HG02610 (cell line): ENCODE measurements around the gene KIF13A.
"Not testable (repeated sequence)": the region's sequence is repeated elsewhere in the genome, so short reads cannot be mapped to it uniquely, and the experiment has no call there.

Experiments
- ATAC-seq: cut with Tn5 transposase; IDR thresholded peaks from one replicate; pipeline ENCODE4 v1.9.1; 2021; ENCODE audit warnings: mild to moderate bottlenecking, moderate library complexity; ENCODE audit not compliant: unreplicated experiment

The KIF13A gene

DNA sequence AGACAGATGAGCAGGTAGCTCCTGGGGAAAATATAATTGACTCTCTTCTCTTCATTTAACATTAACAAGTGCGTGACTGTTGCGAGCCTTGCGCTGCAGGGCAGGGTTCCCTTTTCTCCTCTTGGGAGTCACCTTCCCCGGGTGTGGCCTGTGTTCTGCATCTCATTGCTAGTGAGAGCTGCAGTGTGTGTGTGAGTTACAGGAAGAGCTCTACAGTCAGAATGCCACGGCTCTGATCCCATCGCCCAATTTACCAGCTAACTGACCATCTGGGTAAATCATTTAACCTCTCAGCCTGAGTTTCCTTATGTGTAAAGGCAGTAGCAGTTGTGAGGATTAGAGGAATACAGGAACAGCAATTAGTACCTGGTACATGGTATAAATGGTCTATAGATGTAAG, 173.9 kb downstream of the KIF13A start:
- no peak for ATAC-seq

DNA sequence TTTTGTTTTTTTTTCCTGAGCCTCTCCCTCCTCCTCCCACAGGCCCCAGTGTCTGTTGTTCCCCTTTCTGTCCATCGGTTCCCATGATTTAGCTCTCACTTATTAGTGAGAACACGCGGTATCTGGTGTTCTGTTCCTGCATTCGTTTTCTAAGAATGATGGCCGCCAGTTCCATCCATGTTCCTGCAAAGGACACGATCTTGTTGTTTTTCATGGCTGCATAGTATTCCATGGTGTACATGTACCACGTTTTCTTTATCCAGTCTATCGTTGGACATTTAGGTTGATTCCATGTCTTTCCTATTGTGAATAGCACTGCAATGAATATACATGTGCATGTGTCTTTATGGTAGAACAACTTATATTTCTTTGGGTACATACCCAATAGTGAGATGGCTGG, 175.1 kb downstream of the KIF13A start:
- no peak for ATAC-seq

DNA sequence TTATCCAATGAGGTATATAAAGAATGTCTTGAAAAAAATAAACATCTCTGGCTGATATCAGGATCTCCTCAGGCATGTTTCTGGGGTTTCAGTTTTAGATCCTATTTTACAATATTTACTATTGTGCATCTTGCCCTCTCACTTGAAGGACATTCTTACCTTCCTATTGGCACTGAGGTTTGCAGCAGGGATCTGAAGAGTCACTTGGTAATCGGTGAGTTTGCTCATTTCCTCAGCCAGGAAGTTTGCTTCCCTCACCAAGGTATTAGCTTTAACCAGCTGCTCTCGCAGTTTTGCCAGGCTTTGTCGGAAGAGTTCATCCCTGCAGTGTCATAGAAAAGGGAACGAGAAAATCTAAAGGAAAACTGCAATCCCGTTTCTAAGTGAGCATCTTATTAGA, 178.8 kb downstream of the KIF13A start:
- ATAC-seq: no peak

DNA sequence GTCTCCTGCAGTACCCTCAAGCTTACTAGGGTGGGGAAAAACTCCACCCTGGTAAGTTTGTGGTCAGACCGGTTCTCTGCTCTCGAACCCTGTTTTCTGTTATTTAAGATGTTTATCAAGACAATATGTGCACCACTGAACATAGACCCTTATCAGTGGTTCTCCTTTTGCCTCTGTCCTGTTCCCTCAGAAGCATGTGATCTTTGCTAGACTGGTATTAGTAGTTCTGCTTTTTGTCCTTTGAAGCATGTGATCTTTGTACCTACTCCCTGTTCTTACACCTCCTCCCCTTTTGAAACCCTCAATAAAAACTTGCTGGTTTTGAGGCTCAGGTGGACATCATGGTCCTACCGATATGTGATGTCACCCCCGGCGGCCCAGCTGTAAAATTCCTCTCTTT, 180.0 kb downstream of the KIF13A start:
- ATAC-seq: not testable (repeated sequence)

DNA sequence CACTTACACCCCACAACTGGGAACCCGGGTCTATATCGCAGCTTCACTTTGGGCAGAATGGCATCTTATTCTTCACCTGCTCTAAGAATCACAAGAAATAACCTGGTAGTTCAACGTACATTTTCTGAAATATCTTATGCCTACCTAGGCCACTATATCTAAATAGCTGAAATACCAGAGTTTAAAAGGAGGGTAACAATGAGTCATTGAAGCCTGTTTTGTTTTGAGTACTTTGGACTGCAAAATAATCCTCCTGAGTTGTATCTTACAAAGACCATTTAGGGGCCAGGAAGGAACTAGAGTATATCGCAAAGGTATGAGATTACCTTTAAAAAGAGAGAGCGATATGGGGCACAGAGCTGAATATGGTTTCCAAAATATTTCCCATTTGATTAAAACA, 184.0 kb downstream of the KIF13A start:
- ATAC-seq: no peak

DNA sequence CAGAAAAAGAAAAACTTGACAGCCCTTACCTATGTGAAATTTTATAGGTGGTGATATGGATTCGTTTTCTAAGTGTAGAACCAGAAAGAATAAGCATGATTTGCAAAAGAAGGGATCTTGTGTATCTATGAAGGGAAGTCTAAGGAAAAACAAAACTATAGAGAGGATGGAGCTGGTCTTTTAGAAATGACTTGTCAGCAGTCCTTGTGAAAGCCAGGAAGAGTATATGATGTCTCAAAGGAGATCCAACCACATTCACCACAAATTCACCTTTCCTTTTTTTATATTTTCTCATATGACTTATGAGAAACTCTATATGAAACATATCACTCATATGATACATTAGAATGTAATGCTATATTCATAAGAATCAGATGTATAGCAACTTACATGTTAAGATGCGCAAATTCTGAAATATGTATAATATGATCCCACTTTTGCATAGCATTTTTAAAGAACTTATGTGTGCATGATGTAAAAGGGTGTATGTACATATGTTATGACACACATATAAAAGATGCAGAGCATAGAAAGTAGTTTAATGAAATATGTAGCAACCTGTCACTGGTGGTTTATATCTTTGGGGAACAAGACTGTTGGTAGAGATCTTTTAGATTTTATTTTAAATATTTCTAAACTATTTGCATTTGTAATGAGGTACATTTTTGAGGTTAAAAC, 188.8 kb downstream of the KIF13A start:
- ATAC-seq: no peak

DNA sequence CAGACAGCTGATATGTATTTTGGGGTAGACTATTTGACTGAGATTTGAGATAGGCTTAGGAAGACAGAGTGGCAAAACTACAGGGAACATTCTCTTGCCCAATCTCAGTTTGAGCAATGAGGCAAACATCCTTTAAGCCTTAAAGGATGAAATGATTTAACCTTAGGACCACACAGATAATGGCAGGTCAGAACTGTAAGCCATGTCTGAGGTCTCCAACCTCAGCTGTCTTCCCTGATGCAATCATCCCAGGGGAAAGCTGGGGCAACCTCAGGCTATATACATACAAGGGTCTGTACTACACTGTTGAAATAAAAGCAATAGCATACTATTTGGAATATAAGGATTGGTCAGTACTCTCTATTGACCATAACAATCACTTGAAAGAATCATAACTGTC, 196.9 kb downstream of the KIF13A start:
- no peak for ATAC-seq

DNA sequence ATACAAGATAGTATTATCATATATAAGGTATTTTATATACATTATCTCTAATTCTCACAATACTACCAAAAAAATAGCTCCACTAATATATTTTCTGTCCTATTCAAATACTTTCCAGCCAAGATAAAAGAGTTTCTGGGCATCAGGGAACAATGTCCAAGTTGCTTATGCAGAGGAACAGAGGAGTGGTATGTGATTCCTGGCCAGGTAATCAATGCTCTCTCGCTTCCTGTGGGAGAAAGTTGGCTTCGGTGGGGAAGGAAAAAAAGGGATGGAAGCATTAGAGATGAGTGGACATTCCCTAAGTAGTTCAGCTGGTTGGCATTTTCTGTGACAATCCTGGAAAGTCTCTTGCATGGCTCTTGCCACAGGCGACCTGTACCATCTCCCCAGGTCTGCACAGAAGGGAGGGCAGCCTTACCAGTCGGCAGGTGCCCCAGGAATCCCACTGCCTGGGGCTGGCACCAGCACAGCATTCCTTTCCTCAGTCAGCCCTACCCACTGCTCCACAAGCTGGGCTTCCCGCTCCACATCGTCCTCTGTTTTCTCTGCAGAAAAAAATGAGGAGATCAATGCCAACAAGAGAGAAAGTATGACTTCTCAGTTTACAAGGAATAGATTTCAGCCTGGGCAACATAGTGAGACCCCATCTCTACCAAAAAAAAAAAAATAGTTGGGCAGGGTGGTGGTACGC, 202.2 kb downstream of the KIF13A start:
- ATAC-seq: no peak

DNA sequence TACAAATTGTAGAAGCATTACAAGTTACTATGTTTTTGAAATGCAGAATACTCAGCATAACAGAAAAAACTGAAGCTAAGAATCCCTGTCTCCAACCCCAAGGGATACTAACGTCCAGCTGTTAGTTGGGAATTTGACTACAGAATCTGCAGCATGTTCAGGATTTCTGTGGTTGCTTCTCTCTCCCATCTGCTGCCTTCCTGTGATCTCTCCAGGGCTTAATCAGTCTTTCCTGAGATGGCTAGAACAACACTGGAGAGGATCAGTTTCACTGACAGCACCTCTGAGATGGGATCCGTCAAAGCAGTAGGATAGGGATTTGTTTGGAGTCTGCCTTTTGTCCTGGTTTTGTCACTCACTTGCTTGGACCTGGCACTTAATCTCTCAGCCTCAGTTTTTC, 207.4 kb downstream of the KIF13A start:
- no peak for ATAC-seq

DNA sequence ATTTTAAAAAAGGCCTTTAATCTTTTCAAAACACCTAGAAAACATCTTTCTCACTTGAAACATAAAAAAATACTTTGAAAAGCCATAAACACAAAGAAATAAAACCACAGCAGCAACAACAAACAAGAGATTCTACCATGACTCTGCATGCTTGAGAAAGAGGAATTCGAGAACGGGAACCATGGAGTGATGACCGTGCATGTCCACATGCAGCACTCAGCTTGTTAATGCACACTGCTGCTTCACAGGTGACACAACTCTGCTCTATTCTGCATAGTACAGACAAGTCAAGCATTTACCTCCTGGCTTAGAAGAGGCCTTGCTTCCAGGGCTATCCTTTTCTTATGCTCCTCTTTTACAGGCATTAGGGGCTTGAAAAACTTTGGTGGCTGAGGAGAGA, 215.8 kb downstream of the KIF13A start:
- no peak for ATAC-seq

DNA sequence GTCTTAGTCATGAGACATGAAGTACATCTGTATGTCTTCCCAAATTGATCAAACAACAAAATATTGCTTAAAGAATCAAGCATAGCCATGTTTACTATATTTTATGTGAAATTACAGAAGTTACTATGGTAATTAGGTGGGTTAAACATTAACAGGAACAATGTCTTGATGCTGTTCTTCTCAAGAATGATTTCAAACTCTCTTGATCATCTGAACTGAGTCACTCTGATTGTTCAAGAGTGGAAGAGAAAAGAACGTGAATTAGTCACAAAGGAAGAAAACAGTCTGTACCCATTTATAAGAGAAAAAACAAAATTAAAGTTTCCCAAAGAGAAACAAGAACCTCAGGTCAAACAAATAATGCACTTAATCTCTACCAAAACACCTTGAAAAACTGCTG, 218.6 kb downstream of the KIF13A start:
- ATAC-seq: no peak

DNA sequence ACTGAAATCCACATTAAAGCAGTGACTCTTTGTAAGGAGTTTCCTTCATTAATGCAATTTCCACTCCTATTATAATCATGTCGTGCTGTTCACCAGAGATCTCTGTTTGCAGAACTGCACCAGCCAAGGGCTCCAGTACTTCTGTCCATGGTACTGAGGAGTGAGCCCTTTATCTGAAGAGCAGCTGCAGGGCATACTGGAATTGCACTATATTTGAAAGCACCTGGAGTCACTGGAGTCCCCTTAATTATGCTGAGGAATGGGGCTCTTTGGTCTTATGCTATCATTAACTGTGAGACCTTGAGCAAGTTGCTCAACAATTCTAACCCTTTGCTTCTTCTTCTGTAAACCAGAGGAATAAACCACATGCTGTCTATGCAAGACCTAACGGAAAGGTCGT, 219.0 kb downstream of the KIF13A start:
- no peak for ATAC-seq

DNA sequence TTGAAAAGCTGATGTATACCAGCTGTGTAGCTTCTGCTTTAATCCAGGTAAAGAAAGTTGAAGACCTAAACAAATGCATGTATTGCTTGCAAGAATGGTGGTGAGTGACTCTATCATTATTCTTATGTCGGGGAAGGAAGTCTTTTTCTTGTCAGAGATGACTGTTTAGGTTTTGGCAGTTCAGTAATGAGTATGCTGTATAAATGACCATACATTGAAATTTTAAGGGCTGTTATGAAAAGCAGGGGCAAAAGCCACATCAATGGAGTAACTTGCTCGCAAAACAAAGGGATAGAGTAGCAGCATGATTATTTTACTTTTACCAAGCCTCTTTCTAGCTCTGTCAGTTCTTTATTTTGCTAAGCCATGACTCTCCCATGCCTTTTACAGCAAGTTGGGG, 224.8 kb downstream of the KIF13A start:
- no peak for ATAC-seq

DNA sequence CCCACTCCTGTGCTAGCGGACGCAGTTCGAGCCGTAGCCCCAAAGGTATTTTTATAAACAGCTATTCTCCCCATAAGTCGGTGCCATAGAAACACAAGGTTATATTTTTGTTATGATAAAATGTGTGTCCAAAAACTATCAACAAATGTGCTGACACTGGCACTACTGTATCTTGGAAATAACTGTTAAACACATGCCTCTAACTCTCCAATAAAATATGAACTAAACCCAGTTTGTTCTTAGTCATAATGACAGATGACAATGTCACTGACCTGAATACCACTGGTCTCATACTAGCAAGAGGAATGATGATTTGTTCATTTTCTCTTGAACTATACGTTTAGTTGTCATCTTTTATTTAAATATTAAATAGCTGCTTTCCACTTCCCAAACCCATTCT, 229.3 kb downstream of the KIF13A start:
- ATAC-seq: no peak

DNA sequence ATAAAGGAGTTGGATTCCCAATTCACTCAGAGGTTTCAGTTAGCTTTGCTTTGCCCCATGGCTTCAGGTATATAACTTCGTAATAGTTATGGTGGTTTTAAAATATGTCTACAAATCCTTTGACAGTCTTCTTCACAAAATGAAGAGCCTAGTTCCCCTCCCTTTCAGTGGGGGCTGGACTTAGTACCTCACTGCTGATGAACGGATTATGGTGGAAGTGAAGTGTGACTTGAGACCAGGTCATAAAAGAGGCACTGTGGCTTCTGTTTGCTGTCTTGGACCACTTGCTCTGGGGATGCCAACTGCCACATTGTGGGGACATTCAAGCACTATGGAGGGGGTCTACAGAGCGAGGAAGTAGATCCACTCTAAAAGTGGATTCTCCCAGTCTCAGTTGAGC, 233.2 kb downstream of the KIF13A start:
- ATAC-seq: no peak

DNA sequence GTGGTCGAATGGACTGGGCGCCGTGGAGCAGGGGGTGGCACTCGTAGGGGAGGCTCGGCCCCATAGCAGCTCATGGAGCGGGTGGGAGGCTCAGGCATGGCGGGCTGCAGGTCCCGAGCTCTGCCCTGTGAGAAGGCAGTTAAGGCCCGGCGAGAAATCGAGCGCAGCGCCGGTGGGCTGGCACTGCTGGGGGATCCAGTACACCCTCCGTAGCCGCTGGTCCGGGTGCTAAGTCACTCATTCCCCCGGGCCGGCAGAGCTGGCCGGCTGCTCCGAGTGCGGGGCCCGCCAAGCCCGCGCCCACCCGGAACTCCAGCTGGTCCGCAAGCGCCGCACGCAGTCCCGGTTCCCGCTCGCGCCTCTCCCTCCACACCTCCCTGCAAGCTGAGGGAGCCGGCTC, 242.1 kb downstream of the KIF13A start:
- ATAC-seq: not testable (repeated sequence)

DNA sequence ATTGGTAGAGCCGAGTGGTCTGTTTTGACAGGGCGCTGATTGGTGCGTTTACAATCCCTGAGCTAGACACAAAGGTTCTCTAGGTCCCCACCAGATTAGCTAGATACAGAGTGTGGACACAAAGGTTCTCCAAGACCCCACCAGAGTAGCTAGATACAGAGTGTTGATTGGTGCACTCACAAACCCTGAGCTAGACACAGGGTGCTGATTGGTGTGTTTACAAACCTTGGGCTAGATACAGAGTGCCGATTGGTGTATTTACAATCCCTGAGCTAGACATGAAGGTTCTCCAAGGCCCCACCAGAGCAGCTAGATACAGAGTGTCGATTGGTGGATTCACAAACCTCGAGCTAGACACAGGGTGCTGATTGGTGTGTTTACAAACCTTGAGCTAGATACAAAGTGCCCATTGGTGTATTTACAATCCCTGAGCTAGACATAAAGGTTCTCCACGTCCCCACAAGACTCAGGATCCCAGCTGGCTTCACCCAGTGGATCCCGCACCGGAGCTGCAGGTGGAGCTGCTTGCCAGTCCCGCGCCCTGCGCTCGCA, 242.6 kb downstream of the KIF13A start:
- ATAC-seq: not testable (repeated sequence)

DNA sequence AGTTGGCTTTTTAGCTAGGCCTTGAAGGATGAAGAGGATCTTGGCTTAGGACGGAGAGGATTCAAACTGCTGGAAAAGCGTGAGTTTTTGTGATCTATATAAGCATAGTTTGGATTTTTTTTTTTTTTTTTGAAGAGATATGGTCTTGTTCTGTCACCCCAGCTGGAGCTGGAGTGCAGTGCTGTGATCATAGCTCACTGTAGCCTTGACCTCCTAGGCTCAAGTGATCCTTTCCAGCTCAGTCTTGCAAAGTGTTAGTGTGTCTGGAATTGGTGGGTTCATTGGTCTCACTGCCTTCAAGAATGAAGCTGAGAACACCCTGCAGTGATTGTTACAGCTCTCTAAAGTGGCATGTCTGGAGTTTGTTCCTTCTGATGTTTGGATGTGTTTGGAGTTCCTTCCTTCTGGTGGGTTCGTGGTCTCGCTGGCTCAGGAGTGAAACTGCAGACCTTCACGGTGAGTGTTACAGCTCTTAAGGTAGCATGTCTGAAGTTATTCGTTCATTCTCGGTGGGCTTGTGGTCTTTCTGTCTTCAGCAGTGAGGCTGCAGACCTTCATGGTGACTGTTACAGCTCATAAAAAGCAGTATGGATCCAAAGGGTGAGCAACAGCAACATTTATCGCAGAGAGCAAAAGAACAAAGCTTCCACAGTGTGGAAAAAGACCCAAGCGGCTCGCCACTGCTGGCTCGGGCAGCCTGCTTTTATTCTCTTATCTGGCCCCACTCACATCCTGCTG, 243.2 kb downstream of the KIF13A start:
- no peak for ATAC-seq

DNA sequence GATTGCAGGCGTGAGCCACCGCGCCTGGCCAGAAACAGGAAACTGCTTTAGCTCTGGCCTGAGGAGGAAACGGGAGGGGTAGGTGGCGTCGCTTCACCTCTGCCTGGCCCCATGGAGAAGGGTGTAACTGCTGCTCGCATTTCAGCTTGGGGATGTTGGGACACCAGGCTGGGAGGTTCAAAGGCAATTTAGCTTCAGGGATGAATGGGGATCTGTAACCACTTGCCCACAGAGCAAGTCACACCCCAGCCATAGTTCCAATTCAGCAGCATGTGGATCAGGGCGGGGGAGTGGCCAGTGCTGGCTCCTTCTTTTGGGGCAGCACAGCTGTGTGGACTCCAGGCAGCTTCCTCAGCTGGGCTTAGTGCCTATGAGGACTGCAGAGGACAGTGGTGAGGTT, 245.9 kb downstream of the KIF13A start:
- ATAC-seq: no peak

DNA sequence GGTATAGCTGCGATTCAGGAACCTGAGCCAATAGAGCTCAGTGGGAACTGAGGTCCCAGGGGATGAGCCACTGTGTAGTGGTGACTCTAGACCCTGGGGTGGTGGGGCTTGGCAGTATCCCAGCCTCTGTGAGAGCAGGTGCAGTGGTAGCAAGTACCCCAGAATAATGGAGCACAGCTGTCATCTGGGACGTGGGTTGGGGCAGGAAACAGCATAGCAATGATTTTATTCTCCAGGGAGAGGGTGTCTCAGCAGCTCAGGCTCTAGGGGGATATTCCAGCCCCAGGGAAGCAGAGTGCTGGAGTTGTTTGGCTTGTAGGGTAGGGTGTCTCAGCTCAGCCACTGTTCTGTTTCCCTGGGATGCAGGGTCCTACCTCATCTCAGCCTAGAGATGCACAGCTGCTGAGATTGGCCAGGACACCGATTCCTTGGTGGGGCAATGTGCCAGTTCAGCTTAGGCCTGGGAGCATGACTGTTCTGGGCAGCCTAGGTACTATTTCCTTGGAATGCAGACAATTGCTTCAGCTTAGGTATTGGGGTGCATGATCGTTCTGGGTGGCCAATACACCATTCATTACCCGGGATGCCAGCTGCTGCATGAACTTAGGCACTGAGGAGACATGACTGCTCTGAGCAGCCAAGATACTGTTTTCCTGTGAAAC, 246.7 kb downstream of the KIF13A start:
- ATAC-seq: no peak

DNA sequence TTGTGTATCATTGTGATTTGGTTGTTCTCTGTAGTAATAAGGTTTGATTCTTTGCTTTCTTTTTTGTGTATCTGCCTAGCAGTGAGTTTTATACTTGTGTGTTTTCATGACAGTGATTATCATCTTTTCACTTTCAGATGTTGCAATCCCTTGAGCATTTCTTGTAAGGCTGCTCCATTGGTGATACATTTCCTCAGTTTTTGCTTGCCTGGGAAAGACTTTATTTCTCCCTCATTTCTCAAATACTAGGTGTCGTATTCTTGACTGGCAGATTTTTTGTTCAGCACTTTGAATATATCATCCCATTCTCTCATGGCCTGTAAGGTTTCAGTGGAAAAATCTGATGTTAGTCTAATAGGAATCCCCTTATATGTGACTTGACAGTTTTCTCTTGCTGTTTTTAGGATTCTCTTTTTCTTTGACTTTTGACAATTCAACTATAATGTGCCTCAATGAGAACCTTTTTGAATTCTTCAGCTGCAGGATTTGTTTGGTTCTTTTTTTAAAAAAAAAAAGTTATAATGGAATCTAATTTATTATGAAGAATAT, 249.7 kb downstream of the KIF13A start:
- ATAC-seq: no peak
